PC-9 (cell line): ENCODE results near the gene VAPA.

Source experiments
- EZH2 ChIP-seq: fragments of 200-600 bp; sonication (generic); IDR thresholded peaks from 2 replicates; pipeline ENCODE4 v1.8.0; 2017; ENCODE audit warnings: antibody characterized with exemption, low read depth
- TF ChIP-seq, protein P1 (sequence below): fragments of 200-600 bp; sonication (generic); conservative IDR thresholded peaks from 2 replicates; pipeline ENCODE4 v1.6.1; 2017; ENCODE audit warnings: mixed run types, antibody characterized with exemption, mild to moderate bottlenecking, moderate library complexity

DNA sequence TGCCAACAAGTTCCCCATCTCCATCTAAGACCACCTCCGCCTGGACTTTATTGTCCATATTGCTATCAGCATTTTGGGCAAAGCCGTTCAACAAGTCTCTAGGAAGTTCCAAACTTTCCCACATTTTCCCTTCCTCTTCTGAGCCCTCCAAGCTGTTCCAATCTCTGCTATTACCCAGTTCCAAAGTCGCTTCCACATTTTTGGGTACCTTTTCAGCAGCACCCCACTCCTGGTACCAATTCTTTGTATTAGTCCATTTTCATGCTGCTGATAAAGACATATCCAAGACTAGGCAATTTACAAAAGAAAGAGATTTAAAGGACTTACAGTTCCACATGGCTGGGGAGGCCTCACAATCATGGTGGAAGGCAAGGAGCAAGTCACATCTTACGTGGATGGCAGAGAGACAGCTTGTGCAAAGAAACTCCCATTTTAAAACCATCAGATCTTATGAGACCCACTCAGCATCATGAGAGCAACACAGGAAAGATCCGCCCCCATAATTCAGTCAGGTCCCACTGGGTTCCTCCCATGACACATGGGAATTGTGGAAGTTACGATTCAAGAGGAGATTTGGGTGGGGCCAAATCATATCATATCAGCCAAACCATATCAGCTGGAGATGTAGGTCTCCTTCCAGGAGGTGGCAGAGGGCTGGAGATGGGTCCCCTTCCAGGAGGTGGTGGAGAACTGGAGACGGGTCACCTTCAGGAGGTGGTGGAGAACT is 47.9 kb upstream of the VAPA start:
- TF ChIP-seq, protein P1, sequence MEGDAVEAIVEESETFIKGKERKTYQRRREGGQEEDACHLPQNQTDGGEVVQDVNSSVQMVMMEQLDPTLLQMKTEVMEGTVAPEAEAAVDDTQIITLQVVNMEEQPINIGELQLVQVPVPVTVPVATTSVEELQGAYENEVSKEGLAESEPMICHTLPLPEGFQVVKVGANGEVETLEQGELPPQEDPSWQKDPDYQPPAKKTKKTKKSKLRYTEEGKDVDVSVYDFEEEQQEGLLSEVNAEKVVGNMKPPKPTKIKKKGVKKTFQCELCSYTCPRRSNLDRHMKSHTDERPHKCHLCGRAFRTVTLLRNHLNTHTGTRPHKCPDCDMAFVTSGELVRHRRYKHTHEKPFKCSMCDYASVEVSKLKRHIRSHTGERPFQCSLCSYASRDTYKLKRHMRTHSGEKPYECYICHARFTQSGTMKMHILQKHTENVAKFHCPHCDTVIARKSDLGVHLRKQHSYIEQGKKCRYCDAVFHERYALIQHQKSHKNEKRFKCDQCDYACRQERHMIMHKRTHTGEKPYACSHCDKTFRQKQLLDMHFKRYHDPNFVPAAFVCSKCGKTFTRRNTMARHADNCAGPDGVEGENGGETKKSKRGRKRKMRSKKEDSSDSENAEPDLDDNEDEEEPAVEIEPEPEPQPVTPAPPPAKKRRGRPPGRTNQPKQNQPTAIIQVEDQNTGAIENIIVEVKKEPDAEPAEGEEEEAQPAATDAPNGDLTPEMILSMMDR, result no peak
- no peak for TF ChIP-seq EZH2
